HepG2 (cell line): ENCODE measurements around the gene CISD1. TPM values are rescaled to one million over a fixed set of nuclear protein-coding genes. Genes with fewer than 3 reads are reported as not detected.

Experiments used
- ARNT ChIP-seq: fragments of 450-650 bp; IDR thresholded peaks from 2 replicates; pipeline ENCODE4 v1.6.1; 2017
- FOSL1 ChIP-seq: sonication (generic); formaldehyde crosslinking; IDR thresholded peaks from 2 replicates; pipeline ENCODE4 v1.9.0; 2021; ENCODE audit warnings: missing genetic modification reagents, borderline replicate concordance
- ISX ChIP-seq: sonication (generic); formaldehyde crosslinking; conservative IDR thresholded peaks from 2 replicates; pipeline ENCODE4 v1.5.0; 2020; ENCODE audit warnings: missing genetic modification reagents
- NFIC ChIP-seq: IDR thresholded peaks from 2 replicates; pipeline ENCODE4 v1.6.1; 2012; ENCODE audit warnings: mild to moderate bottlenecking, low read length, inconsistent platforms
- RXRB ChIP-seq: IDR thresholded peaks from 2 replicates; pipeline ENCODE4 v1.6.1; 2016; ENCODE audit warnings: borderline replicate concordance, missing genetic modification reagents, missing compliant biosample characterization
- SOX6 ChIP-seq, 2 experiments: fragments of 450-650 bp in 1 of 2; sonication (generic) in 1 of 2; formaldehyde crosslinking in 1 of 2; IDR thresholded peaks; 2 replicates each; pipeline versions ENCODE4 v1.4.0 to v1.6.1; 2017 to 2020; ENCODE audit warnings: antibody characterized with exemption in 1 of 2, mild to moderate bottlenecking in 1 of 2, missing genetic modification reagents in 1 of 2
- TBX2 ChIP-seq: sonication (generic); formaldehyde crosslinking; IDR thresholded peaks from 2 replicates; pipeline ENCODE4 v1.5.0; 2020; ENCODE audit warnings: missing genetic modification reagents, mild to moderate bottlenecking, borderline replicate concordance
- ZNF451 ChIP-seq: sonication (generic); formaldehyde crosslinking; IDR thresholded peaks from 2 replicates; pipeline ENCODE4 v1.5.0; 2020; ENCODE audit warnings: mild to moderate bottlenecking, missing genetic modification reagents
- ZNF792 ChIP-seq: IDR thresholded peaks from 2 replicates; pipeline ENCODE4 v1.6.1; 2016
- polyA plus RNA-seq, 8 experiments: library from polyadenylated mRNA; depleted of rRNA in 3 of 8; stranded (reverse) in 7 of 8; unstranded in 1 of 8; fragments of >200 nt; fragmentation: Illumina TruSeq in 4 of 8; extraction: Trizol in 4 of 8; gene quantifications; 2 replicates each; pipeline versions ENCODE4 v1.2.1 to v1.2.3, GENCODE V29; 2011 to 2016; ENCODE audit warnings: low read depth in 4 of 8, missing spikeins in 1 of 8, mixed read lengths in 1 of 8; ENCODE audit not compliant: insufficient read depth in 1 of 8
- total RNA-seq, 5 experiments: library from RNA; depleted of rRNA; stranded (reverse); fragments of >200 nt; fragmentation: Illumina TruSeq; extraction: Trizol; gene quantifications; 2 replicates each; pipeline ENCODE4 v1.2.3, GENCODE V29; 2016; ENCODE audit warnings: low read depth in 1 of 5
- TF ChIP-seq, protein P1 (sequence below): sonication (generic); formaldehyde crosslinking; IDR thresholded peaks from one replicate; pipeline ENCODE4 v1.5.1; 2020; ENCODE audit warnings: mild to moderate bottlenecking, missing genetic modification reagents; ENCODE audit errors: not compliant biosample characterization
- TF ChIP-seq, protein P2 (sequence below): IDR thresholded peaks from 2 replicates; pipeline ENCODE4 v1.6.1; 2012; ENCODE audit warnings: inconsistent platforms
- TF ChIP-seq, protein P3 (sequence below): sonication (generic); formaldehyde crosslinking; IDR thresholded peaks from 2 replicates; pipeline ENCODE4 v1.9.0; 2021; ENCODE audit warnings: missing genetic modification reagents, borderline replicate concordance
- TF ChIP-seq, protein P4 (sequence below): sonication (generic); formaldehyde crosslinking; IDR thresholded peaks from 2 replicates; pipeline ENCODE4 v1.8.1; 2023; ENCODE audit warnings: mild to moderate bottlenecking, inconsistent platforms, moderate library complexity, missing genetic modification reagents, borderline replicate concordance
- TF ChIP-seq, protein P5 (sequence below): sonication (generic); formaldehyde crosslinking; IDR thresholded peaks from 2 replicates; pipeline ENCODE4 v1.4.0; 2020; ENCODE audit warnings: missing genetic modification reagents, borderline replicate concordance
- TF ChIP-seq, protein P6 (sequence below): sonication (generic); formaldehyde crosslinking; IDR thresholded peaks from 2 replicates; pipeline ENCODE4 v1.5.1; 2020; ENCODE audit warnings: mild to moderate bottlenecking, missing genetic modification reagents, moderate library complexity

The CISD1 gene
- total and polyA plus RNA-seq, 2 of the 13 experiments (the other 11 are each of a cell fraction or from before 2014, with no cell fraction given): 63.4 to 78.9 TPM

DNA sequence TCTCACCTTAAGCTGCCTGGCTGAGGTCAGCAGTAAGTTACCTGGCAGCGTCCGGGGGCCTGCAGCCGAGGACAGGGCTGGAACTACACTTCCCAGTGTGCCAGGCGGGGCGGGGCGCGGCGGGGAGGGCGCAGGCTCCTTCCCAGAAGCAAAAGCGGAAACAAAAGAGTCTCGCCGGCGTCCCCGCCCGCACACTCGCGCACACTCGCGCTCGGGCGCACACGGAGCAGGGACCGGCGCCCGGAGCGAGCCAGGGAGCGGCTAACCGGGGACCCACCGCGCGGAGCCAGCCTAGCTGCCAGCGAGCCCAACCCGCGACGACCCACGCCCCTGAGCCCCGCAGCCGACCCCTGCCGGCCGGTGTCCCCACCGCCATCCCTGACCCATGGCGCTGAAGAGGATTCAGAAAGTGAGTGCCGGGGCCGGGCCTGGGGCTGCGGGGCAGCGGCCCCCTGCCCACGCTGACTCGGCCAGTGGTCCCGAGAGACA lies 65.9 kb downstream of the CISD1 start, which contains the start of gene UBE2D1 (continued):
- TF ChIP-seq, protein P1, sequence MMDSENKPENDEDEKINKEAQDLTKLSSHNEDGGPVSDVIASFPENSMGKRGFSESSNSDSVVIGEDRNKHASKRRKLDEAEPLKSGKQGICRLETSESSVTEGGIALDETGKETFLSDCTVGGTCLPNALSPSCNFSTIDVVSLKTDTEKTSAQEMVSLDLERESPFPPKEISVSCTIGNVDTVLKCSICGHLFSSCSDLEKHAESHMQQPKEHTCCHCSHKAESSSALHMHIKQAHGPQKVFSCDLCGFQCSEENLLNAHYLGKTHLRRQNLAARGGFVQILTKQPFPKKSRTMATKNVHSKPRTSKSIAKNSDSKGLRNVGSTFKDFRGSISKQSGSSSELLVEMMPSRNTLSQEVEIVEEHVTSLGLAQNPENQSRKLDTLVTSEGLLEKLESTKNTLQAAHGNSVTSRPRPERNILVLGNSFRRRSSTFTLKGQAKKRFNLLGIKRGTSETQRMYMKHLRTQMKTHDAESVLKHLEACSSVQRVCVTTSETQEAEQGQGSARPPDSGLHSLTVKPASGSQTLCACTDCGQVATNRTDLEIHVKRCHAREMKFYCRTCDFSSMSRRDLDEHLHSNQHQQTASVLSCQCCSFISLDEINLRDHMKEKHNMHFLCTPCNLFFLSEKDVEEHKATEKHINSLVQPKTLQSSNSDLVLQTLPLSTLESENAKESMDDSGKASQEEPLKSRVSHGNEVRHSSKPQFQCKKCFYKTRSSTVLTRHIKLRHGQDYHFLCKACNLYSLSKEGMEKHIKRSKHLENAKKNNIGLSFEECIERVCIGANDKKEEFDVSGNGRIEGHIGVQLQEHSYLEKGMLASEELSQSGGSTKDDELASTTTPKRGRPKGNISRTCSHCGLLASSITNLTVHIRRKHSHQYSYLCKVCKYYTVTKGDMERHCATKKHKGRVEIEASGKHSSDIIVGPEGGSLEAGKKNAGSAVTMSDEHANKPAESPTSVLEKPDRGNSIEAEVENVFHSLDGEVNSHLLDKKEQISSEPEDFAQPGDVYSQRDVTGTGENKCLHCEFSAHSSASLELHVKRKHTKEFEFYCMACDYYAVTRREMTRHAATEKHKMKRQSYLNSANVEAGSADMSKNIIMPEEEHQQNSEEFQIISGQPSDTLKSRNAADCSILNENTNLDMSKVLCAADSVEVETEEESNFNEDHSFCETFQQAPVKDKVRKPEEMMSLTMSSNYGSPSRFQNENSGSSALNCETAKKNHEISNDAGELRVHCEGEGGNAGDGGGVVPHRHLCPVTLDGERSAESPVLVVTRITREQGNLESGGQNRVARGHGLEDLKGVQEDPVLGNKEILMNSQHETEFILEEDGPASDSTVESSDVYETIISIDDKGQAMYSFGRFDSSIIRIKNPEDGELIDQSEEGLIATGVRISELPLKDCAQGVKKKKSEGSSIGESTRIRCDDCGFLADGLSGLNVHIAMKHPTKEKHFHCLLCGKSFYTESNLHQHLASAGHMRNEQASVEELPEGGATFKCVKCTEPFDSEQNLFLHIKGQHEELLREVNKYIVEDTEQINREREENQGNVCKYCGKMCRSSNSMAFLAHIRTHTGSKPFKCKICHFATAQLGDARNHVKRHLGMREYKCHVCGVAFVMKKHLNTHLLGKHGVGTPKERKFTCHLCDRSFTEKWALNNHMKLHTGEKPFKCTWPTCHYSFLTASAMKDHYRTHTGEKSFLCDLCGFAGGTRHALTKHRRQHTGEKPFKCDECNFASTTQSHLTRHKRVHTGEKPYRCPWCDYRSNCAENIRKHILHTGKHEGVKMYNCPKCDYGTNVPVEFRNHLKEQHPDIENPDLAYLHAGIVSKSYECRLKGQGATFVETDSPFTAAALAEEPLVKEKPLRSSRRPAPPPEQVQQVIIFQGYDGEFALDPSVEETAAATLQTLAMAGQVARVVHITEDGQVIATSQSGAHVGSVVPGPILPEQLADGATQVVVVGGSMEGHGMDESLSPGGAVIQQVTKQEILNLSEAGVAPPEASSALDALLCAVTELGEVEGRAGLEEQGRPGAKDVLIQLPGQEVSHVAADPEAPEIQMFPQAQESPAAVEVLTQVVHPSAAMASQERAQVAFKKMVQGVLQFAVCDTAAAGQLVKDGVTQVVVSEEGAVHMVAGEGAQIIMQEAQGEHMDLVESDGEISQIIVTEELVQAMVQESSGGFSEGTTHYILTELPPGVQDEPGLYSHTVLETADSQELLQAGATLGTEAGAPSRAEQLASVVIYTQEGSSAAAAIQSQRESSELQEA: peak; percentile 60
- TF ChIP-seq TBX2 (CRISPR knock-in tag) (peak; percentile 76), ZNF792 (CRISPR knock-in tag) (peak; percentile 51; the same call in 1 of the 2 replicates), SOX6 (IDR thresholded peaks at IDR 0.05) (no peak), SOX6 (CRISPR knock-in tag; IDR thresholded peaks at IDR 0.05) (peak; percentile 70), ZNF451 (CRISPR knock-in tag) (peak; percentile 78; the same call in 1 of the 2 replicates), RXRB (CRISPR knock-in tag) (0 out of 2 replicates have a peak, but pooled peaks have one; percentile 13), ARNT (no peak), NFIC (no peak), ISX (CRISPR knock-in tag) (0 out of 2 replicates have a peak, but pooled peaks have one; percentile 70), FOSL1 (CRISPR knock-in tag) (0 out of 2 replicates have a peak, but pooled peaks have one; percentile 23)
- TF ChIP-seq, protein P2, sequence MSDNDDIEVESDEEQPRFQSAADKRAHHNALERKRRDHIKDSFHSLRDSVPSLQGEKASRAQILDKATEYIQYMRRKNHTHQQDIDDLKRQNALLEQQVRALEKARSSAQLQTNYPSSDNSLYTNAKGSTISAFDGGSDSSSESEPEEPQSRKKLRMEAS: peak; percentile 62; the same call in 1 of the 2 replicates
- TF ChIP-seq, protein P3, sequence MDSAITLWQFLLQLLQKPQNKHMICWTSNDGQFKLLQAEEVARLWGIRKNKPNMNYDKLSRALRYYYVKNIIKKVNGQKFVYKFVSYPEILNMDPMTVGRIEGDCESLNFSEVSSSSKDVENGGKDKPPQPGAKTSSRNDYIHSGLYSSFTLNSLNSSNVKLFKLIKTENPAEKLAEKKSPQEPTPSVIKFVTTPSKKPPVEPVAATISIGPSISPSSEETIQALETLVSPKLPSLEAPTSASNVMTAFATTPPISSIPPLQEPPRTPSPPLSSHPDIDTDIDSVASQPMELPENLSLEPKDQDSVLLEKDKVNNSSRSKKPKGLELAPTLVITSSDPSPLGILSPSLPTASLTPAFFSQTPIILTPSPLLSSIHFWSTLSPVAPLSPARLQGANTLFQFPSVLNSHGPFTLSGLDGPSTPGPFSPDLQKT: 0 out of 2 replicates have a peak, but pooled peaks have one; percentile 30
- TF ChIP-seq, protein P4, sequence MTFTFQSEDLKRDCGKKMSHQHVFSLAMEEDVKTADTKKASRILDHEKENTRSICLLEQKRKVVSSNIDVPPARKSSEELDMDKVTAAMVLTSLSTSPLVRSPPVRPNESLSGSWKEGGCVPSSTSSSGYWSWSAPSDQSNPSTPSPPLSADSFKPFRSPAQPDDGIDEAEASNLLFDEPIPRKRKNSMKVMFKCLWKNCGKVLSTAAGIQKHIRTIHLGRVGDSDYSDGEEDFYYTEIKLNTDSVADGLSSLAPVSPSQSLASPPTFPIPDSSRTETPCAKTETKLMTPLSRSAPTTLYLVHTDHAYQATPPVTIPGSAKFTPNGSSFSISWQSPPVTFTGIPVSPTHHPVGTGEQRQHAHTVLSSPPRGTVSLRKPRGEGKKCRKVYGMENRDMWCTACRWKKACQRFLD: peak; percentile 63; the same call in 1 of the 2 replicates
- TF ChIP-seq, protein P5, sequence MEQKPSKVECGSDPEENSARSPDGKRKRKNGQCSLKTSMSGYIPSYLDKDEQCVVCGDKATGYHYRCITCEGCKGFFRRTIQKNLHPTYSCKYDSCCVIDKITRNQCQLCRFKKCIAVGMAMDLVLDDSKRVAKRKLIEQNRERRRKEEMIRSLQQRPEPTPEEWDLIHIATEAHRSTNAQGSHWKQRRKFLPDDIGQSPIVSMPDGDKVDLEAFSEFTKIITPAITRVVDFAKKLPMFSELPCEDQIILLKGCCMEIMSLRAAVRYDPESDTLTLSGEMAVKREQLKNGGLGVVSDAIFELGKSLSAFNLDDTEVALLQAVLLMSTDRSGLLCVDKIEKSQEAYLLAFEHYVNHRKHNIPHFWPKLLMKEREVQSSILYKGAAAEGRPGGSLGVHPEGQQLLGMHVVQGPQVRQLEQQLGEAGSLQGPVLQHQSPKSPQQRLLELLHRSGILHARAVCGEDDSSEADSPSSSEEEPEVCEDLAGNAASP (CRISPR knock-in tag): peak; percentile 40; the same call in 1 of the 2 replicates
- TF ChIP-seq, protein P6, sequence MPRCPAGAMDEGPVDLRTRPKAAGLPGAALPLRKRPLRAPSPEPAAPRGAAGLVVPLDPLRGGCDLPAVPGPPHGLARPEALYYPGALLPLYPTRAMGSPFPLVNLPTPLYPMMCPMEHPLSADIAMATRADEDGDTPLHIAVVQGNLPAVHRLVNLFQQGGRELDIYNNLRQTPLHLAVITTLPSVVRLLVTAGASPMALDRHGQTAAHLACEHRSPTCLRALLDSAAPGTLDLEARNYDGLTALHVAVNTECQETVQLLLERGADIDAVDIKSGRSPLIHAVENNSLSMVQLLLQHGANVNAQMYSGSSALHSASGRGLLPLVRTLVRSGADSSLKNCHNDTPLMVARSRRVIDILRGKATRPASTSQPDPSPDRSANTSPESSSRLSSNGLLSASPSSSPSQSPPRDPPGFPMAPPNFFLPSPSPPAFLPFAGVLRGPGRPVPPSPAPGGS (CRISPR knock-in tag): peak; percentile 63; the same call in 1 of the 2 replicates
